ENCODE data around the gene TTYH2.

The TTYH2 gene

GRCh38 chr17:74197801-74198200 lies 15.6 kb upstream of the TTYH2 start:
- no peak for TF ChIP-seq CTCF (IDR thresholded peaks at IDR 0.05; ENCODE audit: low read depth, low read length)

GRCh38 chr17:74198694-74199093 lies 14.7 kb upstream of the TTYH2 start:
- H3K9me3 ChIP-seq = no peaks in the 10 kb centered on the region
- no peak for TF ChIP-seq CTCF (IDR thresholded peaks at IDR 0.05; ENCODE audit: low read depth, low read length)
- peaks cover under 1% of the 10 kb centered on the region; the same call in 1 of the 2 replicates for H3K4me1 ChIP-seq
- H3K4me3 ChIP-seq (ENCODE audit: low read depth, low read length) = no peak overlapping the region
- no peak for DNase-seq
- no peaks in the 10 kb centered on the region for H3K27me3 ChIP-seq
- peaks cover under 1% of the 10 kb centered on the region for H3K36me3 ChIP-seq

More at GRCh38 chr17:74197801-74198200, 15.6 kb upstream of the TTYH2 start:
- Histone ChIP-seq H3K4me3 (ENCODE audit: low read depth, low read length) (no peak overlapping the region), H3K9me3 (no peaks in the 10 kb centered on the region), H3K27me3 (no peaks in the 10 kb centered on the region), H3K36me3 (no peaks in the 10 kb centered on the region), H3K4me1 (peaks cover 3% of the 10 kb centered on the region; the same call in 1 of the 2 replicates)
- no peak for DNase-seq

- TF ChIP-seq CTCF (IDR thresholded peaks at IDR 0.05; ENCODE audit: low read depth, low read length) = peak; percentile 95
- DNase-seq = peak; percentile 78
- H3K4me3 ChIP-seq (ENCODE audit: low read depth, low read length) = peak overlapping the region; percentile 19; the same call in 1 of the 2 replicates
- no peaks in the 10 kb centered on the region for H3K9me3 ChIP-seq
- H3K4me1 ChIP-seq = no peaks in the 10 kb centered on the region; the same call in 1 of the 2 replicates
- H3K36me3 ChIP-seq = peaks cover 8% of the 10 kb centered on the region
- H3K27me3 ChIP-seq = no peaks in the 10 kb centered on the region
These were observed 13.9 kb upstream of the TTYH2 start for GRCh38 chr17:74199306-74200092.

GRCh38 chr17:74200112-74200511 lies 13.3 kb upstream of the TTYH2 start:
- Histone ChIP-seq H3K27me3 (no peaks in the 10 kb centered on the region), H3K36me3 (peaks cover 15% of the 10 kb centered on the region), H3K4me3 (ENCODE audit: low read depth, low read length) (no peak overlapping the region), H3K4me1 (peaks cover 5% of the 10 kb centered on the region), H3K9me3 (no peaks in the 10 kb centered on the region)
- TF ChIP-seq CTCF (IDR thresholded peaks at IDR 0.05; ENCODE audit: low read depth, low read length) = no peak
- DNase-seq = no peak

- DNase-seq = peak; percentile 40
- no peaks in the 10 kb centered on the region for H3K27me3 ChIP-seq
- H3K4me1 ChIP-seq = peaks cover 10% of the 10 kb centered on the region
- peaks cover 26% of the 10 kb centered on the region for H3K36me3 ChIP-seq
- H3K4me3 ChIP-seq (ENCODE audit: low read depth, low read length) = no peak overlapping the region
- no peaks in the 10 kb centered on the region for H3K9me3 ChIP-seq
- no peak for TF ChIP-seq CTCF (IDR thresholded peaks at IDR 0.05; ENCODE audit: low read depth, low read length)
These were observed 12.1 kb upstream of the TTYH2 start for GRCh38 chr17:74201250-74201649.

GRCh38 chr17:74201948-74202347 lies 11.4 kb upstream of the TTYH2 start:
- peaks cover 10% of the 10 kb centered on the region for H3K4me1 ChIP-seq
- H3K27me3 ChIP-seq = no peaks in the 10 kb centered on the region
- DNase-seq = no peak

More at GRCh38 chr17:74201948-74202347, 11.4 kb upstream of the TTYH2 start:
- no peaks in the 10 kb centered on the region for H3K9me3 ChIP-seq
- no peak for TF ChIP-seq CTCF (IDR thresholded peaks at IDR 0.05; ENCODE audit: low read depth, low read length)
- no peak overlapping the region for H3K4me3 ChIP-seq (ENCODE audit: low read depth, low read length)
- peaks cover 31% of the 10 kb centered on the region for H3K36me3 ChIP-seq
